WTC11 (cell line): Measurements from ENCODE around the gene KLK12. TPM values are rescaled to one million over a fixed set of nuclear protein-coding genes. Genes with fewer than 3 reads are reported as not detected.
A peak's percentile ranks its signal among the peaks of the same experiment; 100 is the strongest.

Source experiments
- ATAC-seq: fragments of 200-7000 bp; cut with Tn5 transposase; 2 replicates; pipeline ENCODE4 v1.10.0; 2021; ENCODE audit warnings: mild to moderate bottlenecking, moderate library complexity
- CTCF ChIA-PET: fragments of 300-600 bp; sonication (Branson Sonifier 250); formaldehyde crosslinking; loops from one replicate; lab custom pipeline; 2021; ENCODE audit warnings: antibody characterized with exemption; lab: Charles Lee
- POLR2A ChIA-PET: fragments of 350-600 bp; sonication (Branson Sonifier 250); formaldehyde crosslinking; loops from one replicate; lab custom pipeline; 2021; ENCODE audit warnings: antibody characterized with exemption; lab: Charles Lee
- DNase-seq: peaks from one replicate; pipeline ENCODE4 v3.0.0; 2021; ENCODE audit warnings: low spot score
- H3K27ac Mint-ChIP-seq: 2 replicates; pipeline ENCODE4 v1.8.0; 2021; ENCODE audit warnings: mixed read lengths
- H3K27me3 Mint-ChIP-seq: 2 replicates; pipeline ENCODE4 v1.8.0; 2021; ENCODE audit warnings: low read depth, mild to moderate bottlenecking, moderate library complexity, mixed read lengths
- H3K36me3 Mint-ChIP-seq: 2 replicates; pipeline ENCODE4 v1.8.0; 2021; ENCODE audit warnings: mixed read lengths
- H3K4me1 Mint-ChIP-seq: 2 replicates; pipeline ENCODE4 v1.8.0; 2022; ENCODE audit warnings: mixed read lengths
- H3K4me3 Mint-ChIP-seq: 2 replicates; pipeline ENCODE4 v1.8.0; 2021; ENCODE audit warnings: mild to moderate bottlenecking, moderate library complexity, mixed read lengths
- H3K9me3 Mint-ChIP-seq: 2 replicates; pipeline ENCODE4 v1.8.0; 2021; ENCODE audit warnings: mixed read lengths
- E2F4 ChIP-seq: sonication (generic); formaldehyde crosslinking; IDR thresholded peaks from 2 replicates; pipeline ENCODE4 v1.8.1; 2022; ENCODE audit warnings: low read depth, mild to moderate bottlenecking, moderate library complexity, missing genetic modification reagents, borderline replicate concordance
- ELF4 ChIP-seq: sonication (generic); formaldehyde crosslinking; IDR thresholded peaks from 2 replicates; pipeline ENCODE4 v1.8.1; 2022; ENCODE audit warnings: low read depth, mild to moderate bottlenecking, moderate library complexity, missing genetic modification reagents
- ESRRA ChIP-seq: sonication (generic); formaldehyde crosslinking; IDR thresholded peaks from 2 replicates; pipeline ENCODE4 v1.8.1; 2022; ENCODE audit warnings: mild to moderate bottlenecking, missing genetic modification reagents, borderline replicate concordance
- FOXK1 ChIP-seq: sonication (generic); formaldehyde crosslinking; IDR thresholded peaks from 2 replicates; pipeline ENCODE4 v1.8.0; 2022; ENCODE audit warnings: mild to moderate bottlenecking, moderate library complexity, missing genetic modification reagents
- FOXP1 ChIP-seq: sonication (generic); formaldehyde crosslinking; IDR thresholded peaks from 2 replicates; pipeline ENCODE4 v1.8.0; 2022; ENCODE audit warnings: missing genetic modification reagents, mild to moderate bottlenecking, moderate library complexity, borderline replicate concordance
- FOXP4 ChIP-seq: sonication (generic); formaldehyde crosslinking; IDR thresholded peaks from 2 replicates; pipeline ENCODE4 v1.8.0; 2022; ENCODE audit warnings: mild to moderate bottlenecking, missing genetic modification reagents
- GRHL2 ChIP-seq: fragments of 250-450 bp; sonication (Bioruptor Pico); IDR thresholded peaks from 2 replicates; pipeline ENCODE4 v1.8.0; 2022; ENCODE audit warnings: mild to moderate bottlenecking, moderate library complexity; ENCODE audit not compliant: insufficient replicate concordance, severe bottlenecking
- JAZF1 ChIP-seq: fragments of 250-450 bp; sonication (Bioruptor Pico); IDR thresholded peaks from 2 replicates; pipeline ENCODE4 v1.9.0; 2021; ENCODE audit warnings: moderate library complexity, mild to moderate bottlenecking, inconsistent platforms
- MAX ChIP-seq: sonication (generic); formaldehyde crosslinking; IDR thresholded peaks from 2 replicates; pipeline ENCODE4 v1.8.0; 2022; ENCODE audit warnings: mild to moderate bottlenecking, missing genetic modification reagents
- MYBL2 ChIP-seq: sonication (generic); formaldehyde crosslinking; IDR thresholded peaks from 2 replicates; pipeline ENCODE4 v1.8.1; 2023; ENCODE audit warnings: mild to moderate bottlenecking, moderate library complexity, missing genetic modification reagents
- RELA ChIP-seq: sonication (generic); formaldehyde crosslinking; IDR thresholded peaks from 2 replicates; pipeline ENCODE4 v1.8.1; 2022; ENCODE audit warnings: missing genetic modification reagents, mild to moderate bottlenecking, borderline replicate concordance
- SMAD3 ChIP-seq: sonication (generic); formaldehyde crosslinking; IDR thresholded peaks from 2 replicates; pipeline ENCODE4 v1.8.0; 2022; ENCODE audit warnings: missing genetic modification reagents, mild to moderate bottlenecking, borderline replicate concordance
- SP1 ChIP-seq: sonication (generic); formaldehyde crosslinking; conservative IDR thresholded peaks from 2 replicates; pipeline ENCODE4 v1.8.1; 2022; ENCODE audit warnings: missing genetic modification reagents
- TEAD1 ChIP-seq: sonication (generic); formaldehyde crosslinking; IDR thresholded peaks from 2 replicates; pipeline ENCODE4 v1.8.0; 2022; ENCODE audit warnings: mild to moderate bottlenecking, missing genetic modification reagents
- TEAD4 ChIP-seq: sonication (generic); formaldehyde crosslinking; IDR thresholded peaks from 2 replicates; pipeline ENCODE4 v1.8.0; 2022; ENCODE audit warnings: mild to moderate bottlenecking, missing genetic modification reagents
- USF1 ChIP-seq: sonication (generic); formaldehyde crosslinking; IDR thresholded peaks from 2 replicates; pipeline ENCODE4 v1.8.0; 2022; ENCODE audit warnings: mild to moderate bottlenecking, missing genetic modification reagents
- USF2 ChIP-seq: sonication (generic); formaldehyde crosslinking; IDR thresholded peaks from 2 replicates; pipeline ENCODE4 v1.8.1; 2023; ENCODE audit warnings: mild to moderate bottlenecking, missing genetic modification reagents, moderate library complexity
- ZNF317 ChIP-seq: sonication (generic); formaldehyde crosslinking; IDR thresholded peaks from 2 replicates; pipeline ENCODE4 v1.8.1; 2023; ENCODE audit warnings: low read depth, mild to moderate bottlenecking, moderate library complexity, missing genetic modification reagents, borderline replicate concordance
- ZNF396 ChIP-seq: fragments of 250-450 bp; sonication (Bioruptor Pico); IDR thresholded peaks from 2 replicates; pipeline ENCODE4 v1.8.0; 2021; ENCODE audit warnings: mild to moderate bottlenecking, moderate library complexity, borderline replicate concordance
- ZNF425 ChIP-seq: fragments of 250-450 bp; sonication (Bioruptor Pico); conservative IDR thresholded peaks from 2 replicates; pipeline ENCODE4 v1.9.0; 2021; ENCODE audit warnings: mild to moderate bottlenecking
- ZNF512 ChIP-seq: sonication (generic); formaldehyde crosslinking; IDR thresholded peaks from 2 replicates; pipeline ENCODE4 v1.8.1; 2022; ENCODE audit warnings: missing genetic modification reagents, borderline replicate concordance
- total RNA-seq: library from RNA; stranded (reverse); gene quantifications from 3 replicates; pipeline ENCODE4 v1.2.3, GENCODE V29; 2021

KLK12 gene
- total RNA-seq, 1 experiment from 2014 or later: not detected

- H3K9me3 Mint-ChIP-seq: no peaks in the 10 kb centered on the region
- H3K4me1 Mint-ChIP-seq: peaks cover 22% of the 10 kb centered on the region
- H3K36me3 Mint-ChIP-seq: no peaks in the 10 kb centered on the region
- ChIA-PET POLR2A (interaction anchor here (0.6 to 1.0 kb wide), 3 partner anchors 16 to 411 kb away, joined by 3 to 4 read pairs (median 3); partner anchors contain the start of genes KLK12 and KLK13), CTCF (interaction anchor here (0.6 to 8.5 kb wide), 11 partner anchors 17 to 349 kb away, joined by 3 to 347 read pairs (median 5); partner anchors contain the start of genes KLK13 and KLK8)
- TF ChIP-seq GRHL2 (no peak), FOXK1 (0 out of 2 replicates have a peak, but pooled peaks have one; percentile 27), MAX (CRISPR knock-in tag) (0 out of 2 replicates have a peak, but pooled peaks have one; percentile 36)
- no peak overlapping the region for H3K27ac Mint-ChIP-seq
- ATAC-seq (peak; percentile 22), DNase-seq (peak; percentile 55)
- peaks cover 50% of the 10 kb centered on the region for H3K27me3 Mint-ChIP-seq
- peak overlapping the region; percentile 89 for H3K4me3 Mint-ChIP-seq
Measured at GRCh38 chr19:51018745-51019543, 15.9 kb downstream of the KLK12 start.

GRCh38 chr19:51016798-51017683 is 17.8 kb downstream of the KLK12 start:
- DNase-seq (peak; percentile 92), ATAC-seq (peak; percentile 62)
- H3K27me3 Mint-ChIP-seq: peaks cover 56% of the 10 kb centered on the region
- H3K4me3 Mint-ChIP-seq: peak overlapping the region; percentile 89
- no peaks in the 10 kb centered on the region for H3K36me3 Mint-ChIP-seq
- no peaks in the 10 kb centered on the region for H3K9me3 Mint-ChIP-seq
- H3K4me1 Mint-ChIP-seq: peaks cover 16% of the 10 kb centered on the region
- POLR2A ChIA-PET: interaction anchor here (0.6 to 1.7 kb wide), 6 partner anchors 29 to 107 kb away, joined by 3 to 5 read pairs (median 4); partner anchors contain the start of gene KLK13
- H3K27ac Mint-ChIP-seq: no peak overlapping the region
- CTCF ChIA-PET: interaction anchor here (0.5 to 8.5 kb wide), 57 partner anchors 10 to 648 kb away, joined by 3 to 347 read pairs (median 4); partner anchors contain the start of genes KLK11, KLK13, KLK7 and KLK8
- TF ChIP-seq USF2 (CRISPR knock-in tag) (no peak), MYBL2 (CRISPR knock-in tag) (0 out of 2 replicates have a peak, but pooled peaks have one; percentile 43), E2F4 (CRISPR knock-in tag) (0 out of 2 replicates have a peak, but pooled peaks have one; percentile 25), TEAD4 (CRISPR knock-in tag) (no peak), USF1 (CRISPR knock-in tag) (peak; percentile 42; the same call in 1 of the 2 replicates), SMAD3 (CRISPR knock-in tag) (peak; percentile 69; the same call in 1 of the 2 replicates), TEAD1 (CRISPR knock-in tag) (no peak), ELF4 (CRISPR knock-in tag) (no peak), ZNF425 (no peak), SP1 (CRISPR knock-in tag) (peak; percentile 76), ESRRA (CRISPR knock-in tag) (no peak), FOXP4 (CRISPR knock-in tag) (no peak; the same call in 1 of the 2 replicates), RELA (CRISPR knock-in tag) (no peak), ZNF396 (CRISPR knock-in tag) (no peak), ZNF317 (CRISPR knock-in tag) (no peak), FOXP1 (CRISPR knock-in tag) (0 out of 2 replicates have a peak, but pooled peaks have one; percentile 29), ZNF512 (0 out of 2 replicates have a peak, but pooled peaks have one; percentile 38), JAZF1 (no peak)
